HL-60 (cell line): ENCODE data around the gene PTPN11.

ENCODE experiments used
- GABPA ChIP-seq: IDR thresholded peaks from 2 replicates; pipeline ENCODE4 v1.6.1; 2012; ENCODE audit warnings: low read depth
- POLR2AphosphoS5 ChIP-seq: IDR thresholded peaks from 2 replicates; pipeline ENCODE4 v1.6.1; 2012; ENCODE audit warnings: low read depth
- SPI1 ChIP-seq: IDR thresholded peaks from 2 replicates; pipeline ENCODE4 v1.6.1; 2012; ENCODE audit warnings: low read depth, mild to moderate bottlenecking, borderline replicate concordance
- TF ChIP-seq, protein P1 (sequence below): IDR thresholded peaks from one replicate; pipeline ENCODE4 v1.5.1; 2011; ENCODE audit warnings: low read length, control low read depth, inconsistent platforms; ENCODE audit not compliant: insufficient read depth
- TF ChIP-seq, protein P2 (sequence below): IDR thresholded peaks from 2 replicates; pipeline ENCODE4 v1.6.1; 2012; ENCODE audit warnings: low read depth; ENCODE audit not compliant: insufficient replicate concordance

DNA sequence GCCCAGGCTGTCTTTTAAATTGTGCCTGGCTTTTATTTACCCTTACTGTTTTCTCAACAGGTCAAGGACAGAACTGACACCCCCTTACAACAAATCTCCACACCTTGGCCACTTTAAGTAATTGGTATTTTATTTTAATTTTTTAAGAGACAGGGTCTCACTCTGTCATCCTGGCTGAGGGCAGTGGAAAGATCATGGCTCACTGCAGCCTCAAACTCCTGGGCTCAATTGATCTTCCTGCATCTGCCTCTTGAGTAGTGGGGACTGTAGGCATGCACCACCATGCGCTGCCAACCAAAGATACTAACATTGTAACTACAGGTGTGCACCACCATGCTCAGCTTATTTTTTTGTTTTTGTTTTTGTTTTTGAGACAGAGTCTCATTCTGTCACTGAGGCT lies 109.8 kb downstream of the PTPN11 start:
- TF ChIP-seq, protein P1, sequence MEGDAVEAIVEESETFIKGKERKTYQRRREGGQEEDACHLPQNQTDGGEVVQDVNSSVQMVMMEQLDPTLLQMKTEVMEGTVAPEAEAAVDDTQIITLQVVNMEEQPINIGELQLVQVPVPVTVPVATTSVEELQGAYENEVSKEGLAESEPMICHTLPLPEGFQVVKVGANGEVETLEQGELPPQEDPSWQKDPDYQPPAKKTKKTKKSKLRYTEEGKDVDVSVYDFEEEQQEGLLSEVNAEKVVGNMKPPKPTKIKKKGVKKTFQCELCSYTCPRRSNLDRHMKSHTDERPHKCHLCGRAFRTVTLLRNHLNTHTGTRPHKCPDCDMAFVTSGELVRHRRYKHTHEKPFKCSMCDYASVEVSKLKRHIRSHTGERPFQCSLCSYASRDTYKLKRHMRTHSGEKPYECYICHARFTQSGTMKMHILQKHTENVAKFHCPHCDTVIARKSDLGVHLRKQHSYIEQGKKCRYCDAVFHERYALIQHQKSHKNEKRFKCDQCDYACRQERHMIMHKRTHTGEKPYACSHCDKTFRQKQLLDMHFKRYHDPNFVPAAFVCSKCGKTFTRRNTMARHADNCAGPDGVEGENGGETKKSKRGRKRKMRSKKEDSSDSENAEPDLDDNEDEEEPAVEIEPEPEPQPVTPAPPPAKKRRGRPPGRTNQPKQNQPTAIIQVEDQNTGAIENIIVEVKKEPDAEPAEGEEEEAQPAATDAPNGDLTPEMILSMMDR: no peak
- TF ChIP-seq, protein P2, sequence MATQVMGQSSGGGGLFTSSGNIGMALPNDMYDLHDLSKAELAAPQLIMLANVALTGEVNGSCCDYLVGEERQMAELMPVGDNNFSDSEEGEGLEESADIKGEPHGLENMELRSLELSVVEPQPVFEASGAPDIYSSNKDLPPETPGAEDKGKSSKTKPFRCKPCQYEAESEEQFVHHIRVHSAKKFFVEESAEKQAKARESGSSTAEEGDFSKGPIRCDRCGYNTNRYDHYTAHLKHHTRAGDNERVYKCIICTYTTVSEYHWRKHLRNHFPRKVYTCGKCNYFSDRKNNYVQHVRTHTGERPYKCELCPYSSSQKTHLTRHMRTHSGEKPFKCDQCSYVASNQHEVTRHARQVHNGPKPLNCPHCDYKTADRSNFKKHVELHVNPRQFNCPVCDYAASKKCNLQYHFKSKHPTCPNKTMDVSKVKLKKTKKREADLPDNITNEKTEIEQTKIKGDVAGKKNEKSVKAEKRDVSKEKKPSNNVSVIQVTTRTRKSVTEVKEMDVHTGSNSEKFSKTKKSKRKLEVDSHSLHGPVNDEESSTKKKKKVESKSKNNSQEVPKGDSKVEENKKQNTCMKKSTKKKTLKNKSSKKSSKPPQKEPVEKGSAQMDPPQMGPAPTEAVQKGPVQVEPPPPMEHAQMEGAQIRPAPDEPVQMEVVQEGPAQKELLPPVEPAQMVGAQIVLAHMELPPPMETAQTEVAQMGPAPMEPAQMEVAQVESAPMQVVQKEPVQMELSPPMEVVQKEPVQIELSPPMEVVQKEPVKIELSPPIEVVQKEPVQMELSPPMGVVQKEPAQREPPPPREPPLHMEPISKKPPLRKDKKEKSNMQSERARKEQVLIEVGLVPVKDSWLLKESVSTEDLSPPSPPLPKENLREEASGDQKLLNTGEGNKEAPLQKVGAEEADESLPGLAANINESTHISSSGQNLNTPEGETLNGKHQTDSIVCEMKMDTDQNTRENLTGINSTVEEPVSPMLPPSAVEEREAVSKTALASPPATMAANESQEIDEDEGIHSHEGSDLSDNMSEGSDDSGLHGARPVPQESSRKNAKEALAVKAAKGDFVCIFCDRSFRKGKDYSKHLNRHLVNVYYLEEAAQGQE: no peak
- no peak for TF ChIP-seq POLR2AphosphoS5
- no peak for TF ChIP-seq SPI1
- TF ChIP-seq GABPA: no peak
